Adrenal gland (tissue), 12 donors: Measurements from ENCODE around the gene TRAPPC13. TPM values are rescaled to one million over a fixed set of nuclear protein-coding genes. Genes with fewer than 3 reads are reported as not detected.

Experiments used
- DNase-seq, 7 donors: peaks; one replicate each; pipeline ENCODE4 v3.0.0-alpha.2; 2019 to 2020
- H3K27ac ChIP-seq, 5 donors: fragments of 200-600 bp; sonication (generic) in 4 of 5; 1 replicate in 3 of 5; 2 replicates in 2 of 5; pipeline versions ENCODE4 v1.5.1 to v1.8.0; 2016 to 2020; ENCODE audit warnings: mild to moderate bottlenecking in 1 of 5
- H3K27me3 ChIP-seq: fragments of 200-600 bp; 2 replicates; pipeline ENCODE4 v1.8.0; 2021
- H3K36me3 ChIP-seq, 2 donors: fragments of 200-600 bp; replicated peaks in 1 of 2; 1 replicate in 1 of 2; 2 replicates in 1 of 2; pipeline versions ENCODE4 v1.5.1 to v1.8.0; 2018 to 2022
- H3K4me1 ChIP-seq, 2 donors: fragments of 200-600 bp; replicated peaks in 1 of 2; 1 replicate in 1 of 2; 2 replicates in 1 of 2; pipeline versions ENCODE4 v1.5.1 to v1.8.0; 2018 to 2021
- H3K4me3 ChIP-seq, 4 donors: fragments of 200-600 bp; sonication (generic) in 3 of 4; one replicate each; pipeline ENCODE4 v1.5.1; 2016 to 2018
- H3K9me3 ChIP-seq, 3 donors: fragments of 200-600 bp; sonication (generic) in 1 of 3; replicated peaks in 1 of 3; 1 replicate in 2 of 3; 2 replicates in 1 of 3; pipeline versions ENCODE4 v1.5.1 to v1.8.0; 2016 to 2021
- CTCF ChIP-seq, 6 experiments: fragments of 450-650 bp in 4 of 6; fragments of 200-600 bp in 2 of 6; sonication (generic) in 1 of 6; IDR thresholded peaks; 1 replicate in 5 of 6; 2 replicates in 1 of 6; pipeline versions ENCODE4 v1.5.1 to v1.8.0; 2016 to 2021; ENCODE audit warnings: antibody characterized with exemption in 6 of 6, mild to moderate bottlenecking in 2 of 6, moderate library complexity in 1 of 6
- POLR2A ChIP-seq, 2 donors: fragments of 450-650 bp; IDR thresholded peaks; one replicate each; pipeline ENCODE4 v1.6.1; 2017; ENCODE audit warnings: antibody characterized with exemption in 2 of 2, mild to moderate bottlenecking in 2 of 2, moderate library complexity in 1 of 2
- WGBS, 4 donors: extraction: QIAGEN DNeasy Blood & Tissue Kit in 2 of 4; methylation state at CpG; one replicate each; pipeline versions ENCODE4 v1.1.5 to v1.1.7; 2013 to 2017; 5-methylcytosine and 5-hydroxymethylcytosine counted together
- intact Hi-C, 2 donors: fragments of 100-400 bp; cut with DNase I; formaldehyde crosslinking; loops; one replicate each; pipeline versions ENCODE4 v1.14.1 to v1.15.0; 2022 to 2023
- polyA plus RNA-seq, 3 donors: library from polyadenylated mRNA; stranded (reverse); fragments of 200-250 nt in 2 of 3; fragments of 350-450 nt in 1 of 3; fragmentation: Illumina TruSeq in 1 of 3; extraction: RNeasy Lipid Tissue Mini Kit (QIAGEN cat#74804) in 1 of 3; gene quantifications; one replicate each; pipeline ENCODE4 v1.2.3, GENCODE V29; 2013 to 2014
- small RNA-seq, 2 donors: library from RNA; depleted of rRNA; stranded (forward); fragments of <200 nt; gene quantifications; one replicate each; pipeline ENCODE3, GENCODE V24; 2016
- total RNA-seq, 9 donors: library from RNA; depleted of rRNA in 4 of 9; stranded (reverse); fragments of >200 nt in 4 of 9; fragments of 120-200 nt in 1 of 9; fragmentation: NEBNext Ultra II Directional in 1 of 9; extraction: Animal tissue kit (Norgen Biotek cat#: 25700) in 1 of 9; gene quantifications; one replicate each; pipeline versions ENCODE4 v1.1.0 to v1.2.4, GENCODE V29; 2013 to 2023
- donor health status: healthy with polysubstance abuse.
- donor health status: Bipolar disorder and iron deficiency.
- donor health status: DM: yes; HTN: yes; CAD: no.
- donor health status: DM: no; HTN: no; CAD: no.
- donor health status: DM: no; HTN: no; CAD: no.
- donor health status: DM: yes; HTN: yes; CAD: no.

The TRAPPC13 gene
- total and polyA plus RNA-seq, 12 donors, result 9.8 to 53.6 (median 18.9) TPM

- no peaks in the 10 kb centered on the region for H3K4me1 ChIP-seq
- H3K27ac ChIP-seq, result no peak overlapping the region
- H3K4me3 ChIP-seq, result no peak overlapping the region
- WGBS, 4 donors, result 88 to 91% (median 89%) methylated on average over 4 of the region's 4 CpGs
- no peak for TF ChIP-seq POLR2A (IDR thresholded peaks at IDR 0.05)
- no peak for TF ChIP-seq CTCF (IDR thresholded peaks at IDR 0.05)
- H3K27me3 ChIP-seq, result no peaks in the 10 kb centered on the region
- no peaks in the 10 kb centered on the region for H3K36me3 ChIP-seq
- no peak for DNase-seq
- H3K9me3 ChIP-seq, result no peaks in the 10 kb centered on the region
- intact Hi-C loops, result no loop called here
These were observed 83.3 kb downstream of the TRAPPC13 start for GRCh38 chr5:65708145-65708544.

Small RNA genes within 50 kb of the gene (small RNA-seq; reads per million reads assigned to genes)
- 0 reads per million in 2 donors for gene RNU6-540P

Other genes starting within 250 kb of the TRAPPC13 start
- 10 to 100 TPM in 1 of 9 donors, 1 to 10 TPM in 4, under 1 TPM in 4; 0.54 to 11.9 (median 1.0) TPM for gene ADAMTS6, start 143.1 kb upstream of the TRAPPC13 start, total RNA-seq
- gene ADAMTS6, start 143.1 kb upstream of the TRAPPC13 start, polyA plus RNA-seq, result under 1 TPM; 0.24 to 0.91 (median 0.72) TPM
- gene CENPK, start 61.9 kb upstream of the TRAPPC13 start, total RNA-seq, result 10 to 100 TPM in 1 of 9 donors, 1 to 10 TPM in 5, under 1 TPM in 2, not detected in 1; 0.69 to 13.7 (median 1.4) TPM
- 1 to 10 TPM in 1 of 3 donors, under 1 TPM in 2; 0.32 to 3.1 (median 0.77) TPM for gene CENPK, start 61.9 kb upstream of the TRAPPC13 start, polyA plus RNA-seq
- 100 to 1,000 TPM in 1 of 9 donors, 10 to 100 TPM in 8; 15.3 to 181 (median 26.5) TPM for gene PPWD1, start 61.7 kb upstream of the TRAPPC13 start, total RNA-seq
- gene PPWD1, start 61.7 kb upstream of the TRAPPC13 start, polyA plus RNA-seq, result 10 to 100 TPM; 24.8 to 32.7 (median 30.4) TPM
- gene TRIM23, start 694 bp upstream of the TRAPPC13 start, total RNA-seq, result 10 to 100 TPM; 12.8 to 32.2 (median 19.3) TPM
- 10 to 100 TPM in 1 of 3 donors, 1 to 10 TPM in 2; 4.2 to 14.1 (median 4.7) TPM for gene TRIM23, start 694 bp upstream of the TRAPPC13 start, polyA plus RNA-seq
- gene SHLD3, start within 50 bp of the TRAPPC13 start, total RNA-seq, result 10 to 100 TPM in 1 of 9 donors, 1 to 10 TPM in 8; 1.0 to 11.7 (median 2.9) TPM
- gene SHLD3, start within 50 bp of the TRAPPC13 start, polyA plus RNA-seq, result 1 to 10 TPM; 2.8 to 5.5 (median 3.9) TPM
- gene SGTB, start 97.1 kb downstream of the TRAPPC13 start, total RNA-seq, result 1 to 10 TPM; 1.1 to 7.1 (median 4.3) TPM
- gene SGTB, start 97.1 kb downstream of the TRAPPC13 start, polyA plus RNA-seq, result 1 to 10 TPM; 1.0 to 4.2 (median 1.7) TPM
- 10 to 100 TPM in 2 of 9 donors, 1 to 10 TPM in 7; 4.3 to 14.1 (median 8.4) TPM for gene NLN, start 97.2 kb downstream of the TRAPPC13 start, total RNA-seq
- gene NLN, start 97.2 kb downstream of the TRAPPC13 start, polyA plus RNA-seq, result 10 to 100 TPM in 1 of 3 donors, 1 to 10 TPM in 1, under 1 TPM in 1; 0.77 to 13.7 (median 2.0) TPM